Fibroblast of skin of right biceps (primary cell): ENCODE measurements around the gene HSPA12A.

ENCODE experiments used
- DNase-seq: peaks from one replicate; pipeline ENCODE4 v3.0.0-alpha.2; 2013

Gene HSPA12A, protein sequence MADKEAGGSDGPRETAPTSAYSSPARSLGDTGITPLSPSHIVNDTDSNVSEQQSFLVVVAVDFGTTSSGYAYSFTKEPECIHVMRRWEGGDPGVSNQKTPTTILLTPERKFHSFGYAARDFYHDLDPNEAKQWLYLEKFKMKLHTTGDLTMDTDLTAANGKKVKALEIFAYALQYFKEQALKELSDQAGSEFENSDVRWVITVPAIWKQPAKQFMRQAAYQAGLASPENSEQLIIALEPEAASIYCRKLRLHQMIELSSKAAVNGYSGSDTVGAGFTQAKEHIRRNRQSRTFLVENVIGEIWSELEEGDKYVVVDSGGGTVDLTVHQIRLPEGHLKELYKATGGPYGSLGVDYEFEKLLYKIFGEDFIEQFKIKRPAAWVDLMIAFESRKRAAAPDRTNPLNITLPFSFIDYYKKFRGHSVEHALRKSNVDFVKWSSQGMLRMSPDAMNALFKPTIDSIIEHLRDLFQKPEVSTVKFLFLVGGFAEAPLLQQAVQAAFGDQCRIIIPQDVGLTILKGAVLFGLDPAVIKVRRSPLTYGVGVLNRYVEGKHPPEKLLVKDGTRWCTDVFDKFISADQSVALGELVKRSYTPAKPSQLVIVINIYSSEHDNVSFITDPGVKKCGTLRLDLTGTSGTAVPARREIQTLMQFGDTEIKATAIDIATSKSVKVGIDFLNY

DNA sequence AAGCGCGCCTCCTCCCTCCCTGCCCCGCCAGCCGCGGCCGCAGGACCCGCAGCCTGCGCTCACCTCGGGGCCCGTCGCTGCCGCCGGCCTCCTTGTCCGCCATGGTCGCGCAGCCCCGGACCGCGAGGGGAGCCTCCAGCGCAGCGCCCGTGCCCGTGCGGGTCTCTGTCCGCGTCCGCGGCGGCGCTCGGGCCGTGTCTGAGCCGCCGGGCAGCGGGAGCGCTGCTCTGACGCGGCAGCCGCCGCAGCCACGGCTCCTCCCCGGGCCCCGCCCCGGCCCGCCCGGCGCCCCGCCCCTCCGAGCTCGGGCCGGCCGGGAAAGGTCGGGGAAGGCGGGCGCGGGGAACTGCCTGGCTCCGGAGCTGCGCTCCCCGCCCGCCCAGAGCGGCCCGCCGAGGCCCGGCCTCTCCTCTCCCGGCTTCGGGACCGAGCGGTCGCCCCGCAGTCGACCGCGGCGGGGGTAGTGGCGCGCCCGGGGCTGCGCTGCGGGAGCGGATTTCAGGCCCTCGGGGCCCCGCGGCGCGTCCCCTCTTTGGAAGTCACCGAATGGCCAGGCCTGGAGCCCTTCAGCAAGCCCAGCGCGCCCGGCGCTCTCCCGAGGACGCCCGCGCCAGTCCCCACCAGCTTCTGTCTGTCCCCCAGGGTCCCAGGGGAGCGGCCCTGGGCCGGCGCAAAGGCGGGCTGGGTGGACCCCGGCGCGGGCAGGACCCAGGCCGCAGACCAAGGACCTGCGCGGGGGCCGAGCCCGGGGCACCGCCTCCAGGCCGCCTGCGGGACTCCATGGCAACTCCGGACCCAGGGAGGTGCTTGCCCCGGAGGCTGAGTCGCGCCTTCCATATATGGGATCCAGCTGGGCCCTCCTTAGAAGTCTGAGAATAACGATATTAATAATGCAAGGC lies at the start of gene HSPA12A:
Gene HSPA12A, minus strand, starts transcription at position 200 of the 899 bp plus-strand sequence. Its CDS starts 97 bp downstream, at position 103.
- DNase-seq = peak; percentile 79

GRCh38 chr10:116791241-116791640 lies 48.9 kb upstream of the HSPA12A start:
- no peak for DNase-seq

GRCh38 chr10:116787893-116788665 lies 45.7 kb upstream of the HSPA12A start:
- DNase-seq = peak; percentile 76

GRCh38 chr10:116787053-116787659 lies 44.8 kb upstream of the HSPA12A start:
- DNase-seq = no peak

GRCh38 chr10:116785867-116786266 lies 43.5 kb upstream of the HSPA12A start:
- no peak for DNase-seq

GRCh38 chr10:116785282-116785681 lies 42.9 kb upstream of the HSPA12A start:
- DNase-seq = no peak

DNA sequence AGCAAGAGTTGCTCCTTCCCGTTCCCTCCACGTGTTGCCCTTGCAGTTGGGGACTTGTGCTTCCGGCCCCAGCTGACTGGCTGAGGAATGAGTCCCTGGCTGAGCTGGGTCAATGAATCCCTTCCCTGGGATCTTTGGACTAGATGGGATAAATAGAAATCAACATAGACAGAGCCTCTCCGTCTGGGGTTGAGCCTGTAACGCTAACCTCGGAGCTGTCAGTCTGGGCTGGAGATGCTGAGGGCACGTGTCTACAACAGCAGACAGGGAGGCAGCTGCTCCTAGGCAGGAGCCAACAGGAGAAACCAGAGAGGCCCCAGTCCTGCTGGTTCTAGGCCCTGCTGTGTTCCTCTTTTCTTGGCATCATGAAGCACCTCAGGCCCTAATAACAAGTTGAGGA lies 42.3 kb upstream of the HSPA12A start:
- DNase-seq = no peak

DNA sequence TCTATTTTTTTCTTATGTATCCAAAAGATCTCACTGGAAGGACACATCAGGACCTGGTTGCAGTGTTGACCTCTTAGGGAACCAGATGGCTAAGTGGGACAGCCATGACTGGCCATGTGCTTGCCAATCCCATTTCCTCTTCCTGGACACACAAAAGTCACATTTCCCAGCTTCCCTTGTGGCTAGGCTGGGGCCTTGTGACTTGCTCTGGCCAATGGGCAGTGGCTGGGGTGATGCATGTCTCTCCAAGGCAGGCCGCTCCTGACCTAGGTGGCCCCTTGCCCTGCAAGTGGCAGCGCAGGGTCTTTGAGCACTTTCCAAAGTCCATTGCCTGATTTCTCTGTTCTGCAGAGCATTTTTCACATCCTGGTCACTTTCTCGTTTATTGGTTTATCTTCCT lies 41.7 kb upstream of the HSPA12A start:
- no peak for DNase-seq

DNA sequence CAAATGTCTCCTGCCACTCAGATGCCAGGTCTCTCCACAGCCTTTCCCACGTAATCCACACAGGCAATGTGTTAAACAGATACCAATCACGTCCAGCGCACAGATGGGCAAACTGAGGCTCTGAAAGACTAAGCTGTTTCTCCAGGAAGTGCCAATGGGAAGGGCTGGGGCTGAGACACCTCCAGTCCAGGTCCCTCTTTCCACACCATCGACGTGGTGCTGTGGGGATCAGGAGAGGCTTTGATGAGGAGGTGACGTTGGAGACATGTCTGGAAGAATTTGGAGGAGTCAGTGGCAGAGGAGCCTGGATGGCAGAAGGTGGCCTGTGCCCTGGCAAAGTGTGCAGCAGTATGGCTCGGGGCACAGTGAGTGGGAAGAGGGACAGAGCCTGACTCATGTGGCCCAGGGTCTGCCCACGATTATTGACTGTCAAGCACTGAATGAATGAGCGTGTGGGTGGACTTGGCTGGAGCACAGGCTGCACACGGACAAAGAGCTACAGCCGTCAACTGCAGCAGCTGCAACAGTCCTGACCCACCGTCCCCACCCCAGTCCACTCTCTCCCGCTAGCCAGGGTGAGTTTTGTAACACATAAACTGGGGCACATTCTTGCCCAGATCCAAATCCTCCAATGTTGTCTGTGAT lies 40.8 kb upstream of the HSPA12A start:
- no peak for DNase-seq

- no peak for DNase-seq
Measured at GRCh38 chr10:116781370-116781884, 39.1 kb upstream of the HSPA12A start.

- DNase-seq = peak; percentile 10
Measured at GRCh38 chr10:116780691-116781205, 38.4 kb upstream of the HSPA12A start.

DNA sequence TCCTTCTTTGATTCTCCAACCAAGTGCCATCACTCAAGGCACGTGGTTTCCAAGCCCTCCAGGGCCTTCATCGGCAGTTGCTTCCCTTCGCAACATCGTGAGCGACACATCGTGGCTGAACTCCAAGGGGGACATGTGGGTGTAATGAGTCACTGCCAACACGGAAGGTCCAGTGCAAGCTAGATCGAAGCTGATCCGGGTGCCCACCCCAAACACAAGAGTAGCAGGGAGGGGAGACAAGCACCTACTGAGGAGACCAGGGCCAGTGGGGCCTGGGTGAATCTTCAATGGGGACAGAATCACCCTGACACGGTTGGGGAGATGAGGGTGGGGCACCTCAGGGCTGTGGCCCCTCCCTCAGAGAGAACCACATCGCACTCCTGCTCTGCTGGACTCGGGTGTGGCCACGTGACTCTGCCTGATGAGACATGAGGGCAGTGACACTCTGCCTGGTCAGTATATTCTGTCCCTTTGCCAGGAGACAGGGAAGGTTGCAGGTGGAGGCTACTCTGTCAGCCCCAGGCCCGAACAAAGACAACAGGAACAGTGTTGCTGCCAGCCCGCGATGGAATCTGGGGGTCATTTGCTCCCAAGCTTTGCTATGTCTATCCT lies 36.8 kb upstream of the HSPA12A start:
- peak; percentile 32 for DNase-seq

- DNase-seq = no peak
Measured at GRCh38 chr10:116777006-116777405, 34.6 kb upstream of the HSPA12A start.

GRCh38 chr10:116775488-116776400 lies 33.4 kb upstream of the HSPA12A start:
- DNase-seq = no peak

GRCh38 chr10:116774728-116775151 lies 32.4 kb upstream of the HSPA12A start:
- DNase-seq = no peak

DNA sequence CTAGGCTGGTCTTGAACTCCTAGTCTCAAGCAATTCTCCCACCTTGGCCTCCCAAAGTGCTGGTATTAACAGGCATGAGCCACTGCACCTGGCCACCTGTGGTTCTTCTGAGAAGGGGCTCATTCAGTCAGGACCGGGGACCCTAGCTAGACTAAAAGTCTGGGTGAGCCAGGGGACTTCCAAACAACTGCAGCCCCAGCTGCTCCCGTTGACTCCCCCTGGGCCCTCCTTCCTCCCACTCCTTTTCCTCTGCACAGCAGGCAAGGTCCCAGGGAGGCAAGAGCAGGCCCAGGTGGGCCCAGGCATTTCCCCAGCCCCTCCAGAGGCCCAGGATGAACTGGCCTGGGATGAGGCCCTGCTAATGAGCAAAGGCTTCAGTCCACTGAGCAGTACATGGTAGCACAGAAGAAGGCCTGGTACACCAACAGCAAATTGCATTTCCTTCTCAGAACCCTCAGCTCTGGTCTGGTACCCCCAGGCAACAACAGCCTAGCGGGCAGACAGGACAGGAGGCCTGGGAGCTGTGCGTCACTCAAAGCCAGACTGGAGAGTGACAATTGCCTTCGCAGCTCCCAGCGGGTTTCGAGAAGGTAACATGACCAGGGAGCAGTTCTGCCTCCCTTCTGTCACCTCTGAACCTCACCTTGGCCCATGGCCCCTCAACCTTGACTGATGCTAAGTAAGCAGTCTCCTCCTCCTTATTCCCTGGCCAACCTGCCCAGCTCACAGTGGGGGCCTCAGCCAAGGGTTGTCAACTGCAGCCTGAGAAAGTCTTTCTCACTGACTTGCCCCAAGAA lies 30.7 kb upstream of the HSPA12A start:
- no peak for DNase-seq

- no peak for DNase-seq
Measured at GRCh38 chr10:116771959-116772585, 29.7 kb upstream of the HSPA12A start.
